ENCODE data around the gene WFDC6.
"Not testable (repeated sequence)": the region's sequence is repeated elsewhere in the genome, so short reads cannot be mapped to it uniquely, and the experiment has no call there.

WFDC6 gene

GRCh38 chr20:45539382-45539781 is at the start of gene WFDC6:
Gene WFDC6, minus strand, starts transcription at chr20:45539482. Its CDS starts 75 bp downstream, at chr20:45539407.
- DNase-seq (ENCODE audit: low read depth in 2 of 2) = no peak

- DNase-seq (ENCODE audit: low read depth in 2 of 2) = no peak
Measured at GRCh38 chr20:45588800-45589199, 49.5 kb upstream of the WFDC6 start.

GRCh38 chr20:45585986-45586385 is 46.7 kb upstream of the WFDC6 start:
- DNase-seq (ENCODE audit: low read depth in 2 of 2) = not testable (repeated sequence)

DNA sequence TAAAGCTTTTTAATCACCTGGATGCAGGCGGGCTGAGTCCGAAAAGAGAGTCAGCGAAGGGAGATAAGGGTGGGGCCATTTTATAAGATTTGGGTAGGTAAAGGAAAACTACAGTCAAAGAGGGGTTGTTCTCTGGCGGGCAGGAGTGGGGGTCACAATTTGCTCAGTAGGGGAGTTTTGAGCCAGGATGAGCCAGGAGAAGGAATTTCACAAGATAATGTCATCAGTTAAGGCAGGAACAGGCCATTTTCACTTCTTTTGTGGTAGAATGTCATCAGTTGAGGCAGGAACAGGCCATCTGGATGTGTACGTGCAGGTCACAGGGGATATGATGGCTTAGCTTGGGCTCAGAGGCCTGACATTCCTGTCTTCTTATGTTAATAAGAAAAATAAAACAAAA is 45.0 kb upstream of the WFDC6 start:
- not testable (repeated sequence) for DNase-seq (ENCODE audit: low read depth in 2 of 2)

- DNase-seq (ENCODE audit: low read depth in 2 of 2) = no peak
Measured at GRCh38 chr20:45583502-45583901, 44.2 kb upstream of the WFDC6 start.

DNA sequence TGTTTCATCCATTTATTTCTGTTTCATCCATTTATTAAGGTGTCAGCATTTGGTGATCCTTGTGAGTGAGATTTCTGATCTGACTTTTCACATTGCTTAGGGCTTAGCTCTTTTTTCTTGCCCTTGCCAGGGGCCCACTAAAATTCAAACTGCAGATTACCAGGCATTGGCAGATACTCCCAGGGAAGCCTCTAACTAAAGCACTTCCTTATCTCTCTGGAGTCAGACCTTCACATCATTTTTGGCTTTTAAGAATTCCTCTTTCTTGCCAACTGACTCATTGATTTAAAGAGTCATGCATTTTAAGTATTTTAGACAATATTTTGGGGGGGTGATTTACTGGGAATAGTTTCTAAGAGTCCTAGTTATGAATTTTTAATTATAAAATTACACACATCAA is 42.4 kb upstream of the WFDC6 start:
- DNase-seq (ENCODE audit: low read depth in 2 of 2) = no peak

DNA sequence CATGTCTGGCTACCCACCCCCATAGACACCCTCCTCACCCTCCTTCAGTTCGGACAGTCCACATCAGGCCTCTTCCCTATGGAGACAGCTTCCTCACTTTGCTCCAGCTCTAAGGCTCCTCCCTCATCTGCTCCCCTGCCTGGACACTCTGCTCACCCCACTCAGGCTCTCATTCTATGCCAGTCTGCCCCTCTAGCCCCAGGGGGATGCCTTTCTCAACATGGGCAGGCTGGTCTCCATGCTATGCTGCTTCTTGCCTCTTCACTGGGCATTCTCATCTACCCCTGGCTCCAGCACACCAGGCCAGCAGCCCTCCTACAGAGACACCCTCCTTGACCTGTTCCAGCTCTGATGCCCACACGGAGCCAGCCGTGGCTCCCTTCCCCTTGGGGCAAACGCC is 39.9 kb upstream of the WFDC6 start, which contains the start of gene WFDC8:
TSS of gene WFDC8 (minus strand) at position 101 of the 400 bp plus-strand sequence. CDS start at position 64, 37 bp downstream.
- DNase-seq (ENCODE audit: low read depth in 2 of 2) = no peak

GRCh38 chr20:45578231-45578630 is 38.9 kb upstream of the WFDC6 start:
- no peak for DNase-seq (ENCODE audit: low read depth in 2 of 2)

- no peak for DNase-seq (ENCODE audit: low read depth in 2 of 2)
Measured at GRCh38 chr20:45576995-45577394, 37.7 kb upstream of the WFDC6 start.

- DNase-seq (ENCODE audit: low read depth in 2 of 2) = no peak
Measured at GRCh38 chr20:45575931-45576330, 36.6 kb upstream of the WFDC6 start.

GRCh38 chr20:45569650-45570049 is 30.4 kb upstream of the WFDC6 start:
- DNase-seq (ENCODE audit: low read depth in 2 of 2) = not testable (repeated sequence)

DNA sequence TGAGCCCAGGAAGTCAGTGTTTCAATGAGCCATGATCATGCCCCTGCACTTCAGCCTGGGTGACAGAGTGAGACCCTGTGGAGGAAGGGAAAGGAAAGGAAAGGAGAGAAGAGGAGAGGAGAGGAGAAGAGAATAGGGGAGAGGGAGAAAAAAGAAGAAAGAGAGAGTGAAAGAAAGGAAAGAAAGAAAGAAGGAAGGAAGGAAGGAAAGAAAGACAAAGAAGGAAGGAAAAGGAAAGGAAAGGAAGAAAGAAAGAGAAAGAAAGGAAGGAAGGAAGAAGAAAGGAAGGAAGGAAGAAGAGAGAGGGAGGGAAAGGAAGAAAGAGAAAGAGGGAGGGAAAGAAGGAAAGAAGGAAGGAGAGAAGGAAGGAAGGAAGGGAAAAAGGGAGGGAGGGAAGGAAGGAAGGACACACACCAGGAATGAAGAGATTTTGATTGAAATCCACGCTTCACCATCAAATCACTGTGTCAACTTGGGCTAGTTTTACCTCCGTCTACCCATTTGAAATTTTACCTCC is 25.5 kb upstream of the WFDC6 start:
- DNase-seq (ENCODE audit: low read depth in 2 of 2) = no peak

DNA sequence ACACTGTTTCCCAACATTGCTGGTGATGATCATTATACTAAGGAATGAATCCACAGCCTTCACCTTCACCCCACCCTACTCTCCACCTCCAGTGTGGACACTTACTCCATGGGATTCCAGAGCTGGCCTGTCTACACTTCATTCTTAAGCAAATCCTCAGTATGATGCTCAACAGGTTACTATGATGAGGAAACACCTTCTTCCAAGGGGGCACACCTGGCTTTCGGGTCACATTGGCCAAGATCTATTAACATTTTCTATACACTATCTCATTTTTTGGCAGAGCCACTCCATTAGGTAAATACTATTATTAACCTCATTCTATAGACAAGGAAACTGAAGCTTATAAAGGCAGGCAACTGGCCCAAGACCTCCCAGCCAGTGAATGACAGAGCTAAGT is 15.9 kb upstream of the WFDC6 start:
- no peak for DNase-seq (ENCODE audit: low read depth in 2 of 2)

GRCh38 chr20:45552456-45552855 is 13.2 kb upstream of the WFDC6 start:
- DNase-seq (ENCODE audit: low read depth in 2 of 2) = no peak

DNA sequence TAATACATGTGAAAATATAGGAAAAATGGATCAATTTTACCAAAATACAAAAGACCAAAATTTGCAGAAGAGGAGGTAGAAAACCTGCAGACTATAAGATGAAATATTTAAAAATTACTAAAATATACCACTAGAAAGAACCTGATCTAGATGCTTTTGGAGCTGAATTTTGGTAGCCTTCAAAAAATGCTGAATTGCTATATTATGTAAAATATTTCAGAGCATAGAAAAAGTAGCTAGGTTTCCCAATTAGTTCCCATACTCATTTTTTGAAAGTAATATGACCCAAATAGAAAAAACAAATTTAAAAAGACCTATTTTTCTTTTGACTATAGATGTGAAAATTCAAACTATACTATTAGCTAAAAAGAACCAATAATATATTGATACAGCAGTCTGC is 11.5 kb upstream of the WFDC6 start:
- DNase-seq (ENCODE audit: low read depth in 2 of 2) = no peak

- no peak for DNase-seq (ENCODE audit: low read depth in 2 of 2)
Measured at GRCh38 chr20:45548410-45548809, 9.1 kb upstream of the WFDC6 start.

DNA sequence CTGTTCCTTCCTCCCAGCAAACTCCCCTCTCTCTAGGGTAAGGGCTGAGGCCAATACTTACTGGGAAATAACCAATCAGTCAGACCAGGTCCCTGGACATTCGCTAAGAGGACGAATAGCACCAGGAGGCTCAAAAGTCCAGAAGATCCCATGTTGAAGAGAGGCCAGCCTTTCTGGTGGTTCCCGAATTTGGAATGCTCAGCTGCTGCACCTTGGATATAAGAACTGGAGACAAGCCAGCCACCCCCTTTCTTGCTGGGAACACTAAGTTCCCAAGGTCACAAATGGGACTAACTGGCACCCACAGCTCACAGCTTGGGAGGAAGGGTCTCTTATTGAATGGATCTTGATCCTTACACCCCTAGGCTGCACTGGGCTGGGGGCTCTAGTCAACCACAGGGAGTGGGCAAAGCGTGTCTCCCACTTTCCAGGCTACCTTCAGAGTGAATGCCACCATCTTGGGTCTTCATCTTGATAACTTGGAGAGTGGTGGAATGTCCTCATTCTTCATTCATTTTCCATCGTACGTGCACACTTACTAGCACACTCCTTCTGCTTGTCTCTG is 8.0 kb upstream of the WFDC6 start, which contains the start of gene EPPIN:
TSS of gene EPPIN (minus strand) at position 196 of the 565 bp plus-strand sequence. CDS start at position 152, 44 bp downstream.
- no peak for DNase-seq (ENCODE audit: low read depth in 2 of 2)

DNA sequence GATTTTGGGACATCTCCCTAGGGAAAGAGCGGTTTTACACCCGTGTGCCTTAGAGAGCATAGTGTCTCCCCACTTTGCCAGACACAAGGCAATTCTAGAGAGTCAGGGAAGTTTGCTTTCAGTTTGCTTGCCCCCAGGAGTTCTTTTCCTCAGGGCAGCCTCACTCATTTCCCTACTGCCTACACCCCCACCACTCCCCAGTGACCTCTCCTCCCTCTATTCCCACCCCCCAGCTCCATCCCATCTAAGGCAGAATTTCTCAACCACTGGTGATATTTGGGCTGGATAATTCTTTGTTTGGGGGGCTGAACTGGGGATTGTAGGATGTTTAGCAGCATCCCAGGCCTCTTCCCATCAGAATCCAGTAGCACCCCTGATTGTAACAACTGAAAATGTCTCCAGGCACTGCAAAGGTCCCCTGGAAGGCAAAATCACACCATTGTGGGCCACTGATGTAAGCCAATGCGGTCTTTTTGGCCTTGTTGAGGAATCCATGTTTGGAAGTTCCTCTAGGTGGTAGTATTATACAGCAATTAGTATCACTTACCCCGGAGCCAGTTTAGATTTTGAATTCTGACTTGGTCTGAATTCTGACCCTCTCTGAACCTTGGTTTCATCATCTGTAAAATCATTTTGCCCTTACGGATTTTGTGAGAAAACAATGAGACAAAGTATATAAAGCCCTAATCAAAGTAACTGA is 6.6 kb upstream of the WFDC6 start:
- no peak for DNase-seq (ENCODE audit: low read depth in 2 of 2)

GRCh38 chr20:45545351-45545750 is 6.1 kb upstream of the WFDC6 start:
- no peak for DNase-seq (ENCODE audit: low read depth in 2 of 2)

DNA sequence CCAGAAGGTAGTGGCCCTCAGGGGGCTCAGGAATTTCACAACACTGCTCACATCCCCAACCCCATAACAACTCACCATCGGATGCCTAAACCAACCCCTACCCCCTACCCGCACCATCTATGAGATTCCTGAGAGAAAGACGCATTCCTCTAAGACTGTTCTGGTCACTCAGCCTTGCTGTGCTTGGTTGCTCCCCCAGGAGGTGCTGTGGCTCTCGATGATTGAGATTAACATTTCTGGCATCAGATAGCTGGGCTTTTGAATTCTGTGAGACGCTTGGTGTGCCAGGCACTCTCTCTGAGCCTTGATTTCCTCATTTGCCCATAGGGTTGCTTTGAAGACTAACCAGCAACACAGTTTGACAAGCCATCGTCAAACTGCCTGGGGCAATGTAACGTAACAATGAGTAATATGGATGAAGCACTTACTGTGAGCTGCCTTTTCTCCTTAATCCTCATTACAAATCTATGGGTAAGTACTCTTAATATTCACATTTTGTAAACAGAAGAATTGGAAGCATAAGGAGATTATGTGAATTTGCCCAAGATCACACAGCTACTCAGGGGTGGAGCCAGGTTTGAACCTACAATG is 978 bp downstream of the WFDC6 start:
- DNase-seq (ENCODE audit: low read depth in 2 of 2) = no peak

- no peak for DNase-seq (ENCODE audit: low read depth in 2 of 2)
Measured at GRCh38 chr20:45527294-45527693, 12.0 kb downstream of the WFDC6 start.

GRCh38 chr20:45523821-45524220 is 15.5 kb downstream of the WFDC6 start:
- DNase-seq (ENCODE audit: low read depth in 2 of 2) = no peak

- no peak for DNase-seq (ENCODE audit: low read depth in 2 of 2)
Measured at GRCh38 chr20:45518282-45518681, 21.0 kb downstream of the WFDC6 start.

Measured in stimulated activated CD4-positive, alpha-beta T cell treated with anti-CD3 and anti-CD28 coated beads, Interleukin-15, amount 100 ng/mL, for 48 hours (primary cell).